Stimulated activated CD4-positive, alpha-beta T cell treated with anti-CD3 and anti-CD28 coated beads, Interleukin-1b, Interleukin-23, amount 100 ng/mL, for 1 hour (primary cell): ENCODE data around the gene DLG3.

Source experiments
- DNase-seq, 2 donors: peaks; one replicate each; pipeline ENCODE4 v3.0.0-alpha.2; 2020; ENCODE audit warnings: low read depth in 2 of 2

Gene DLG3

GRCh38 chrX:70525733-70526132, 81.1 kb downstream of the DLG3 start:
- DNase-seq = no peak

GRCh38 chrX:70527053-70527452, 82.4 kb downstream of the DLG3 start:
- DNase-seq = no peak

- DNase-seq = no peak
Observed at GRCh38 chrX:70527610-70528345, 83.1 kb downstream of the DLG3 start.

GRCh38 chrX:70535198-70535597, 90.6 kb downstream of the DLG3 start:
- no peak for DNase-seq

GRCh38 chrX:70549429-70549828, 104.8 kb downstream of the DLG3 start:
- DNase-seq = no peak

- DNase-seq = no peak
Observed at GRCh38 chrX:70552130-70552704, 107.6 kb downstream of the DLG3 start.

- no peak for DNase-seq
Observed at GRCh38 chrX:70553516-70553915, 108.9 kb downstream of the DLG3 start.

- no peak for DNase-seq
Observed at GRCh38 chrX:70554081-70554480, 109.4 kb downstream of the DLG3 start.

- no peak for DNase-seq
Observed at GRCh38 chrX:70554523-70554922, 109.9 kb downstream of the DLG3 start.

GRCh38 chrX:70554948-70555347, 110.3 kb downstream of the DLG3 start:
- DNase-seq = no peak
